Skin epidermis (tissue), 12 donors: ENCODE data around the gene RFNG.

ENCODE experiments used
- H3K27ac ChIP-seq, 21 experiments: fragments of 200-600 bp; sonication (generic) in 11 of 21; one replicate each; pipeline ENCODE4 v1.5.0; 2020; ENCODE audit warnings: mild to moderate bottlenecking in 3 of 21, inconsistent platforms in 2 of 21, moderate library complexity in 2 of 21
- H3K4me3 ChIP-seq, 7 experiments: fragments of 200-600 bp; sonication (generic) in 2 of 7; one replicate each; pipeline ENCODE4 v1.5.0; 2020; ENCODE audit warnings: inconsistent platforms in 2 of 7, mild to moderate bottlenecking in 2 of 7, moderate library complexity in 1 of 7

The RFNG gene

GRCh38 chr17:82080789-82081464 lies 29.3 kb upstream of the RFNG start:
- no peak overlapping the region for H3K27ac ChIP-seq
- no peak overlapping the region for H3K4me3 ChIP-seq

GRCh38 chr17:82080048-82080788 lies 28.6 kb upstream of the RFNG start:
- no peak overlapping the region for H3K4me3 ChIP-seq
- no peak overlapping the region for H3K27ac ChIP-seq

GRCh38 chr17:82079001-82079677 lies 27.5 kb upstream of the RFNG start:
- Histone ChIP-seq H3K27ac (no peak overlapping the region), H3K4me3 (no peak overlapping the region)

- no peak overlapping the region for H3K4me3 ChIP-seq
- peak overlapping the region in 1 of 21 experiments; percentile 30 for H3K27ac ChIP-seq
Observed at GRCh38 chr17:82078433-82078832, 26.8 kb upstream of the RFNG start.

GRCh38 chr17:82077617-82078358 lies 26.2 kb upstream of the RFNG start:
- Histone ChIP-seq H3K27ac (peak overlapping the region in 1 of 21 experiments; percentile 30), H3K4me3 (no peak overlapping the region)

- no peak overlapping the region for H3K4me3 ChIP-seq
- H3K27ac ChIP-seq: no peak overlapping the region
Observed at GRCh38 chr17:82076785-82077591, 25.4 kb upstream of the RFNG start.

GRCh38 chr17:82076018-82076784 lies 24.6 kb upstream of the RFNG start:
- no peak overlapping the region for H3K4me3 ChIP-seq
- no peak overlapping the region for H3K27ac ChIP-seq

GRCh38 chr17:82073446-82073845 lies 21.8 kb upstream of the RFNG start:
- Histone ChIP-seq H3K4me3 (no peak overlapping the region), H3K27ac (no peak overlapping the region)

GRCh38 chr17:82072827-82073226 lies 21.2 kb upstream of the RFNG start:
- no peak overlapping the region for H3K4me3 ChIP-seq
- H3K27ac ChIP-seq: no peak overlapping the region

- Histone ChIP-seq H3K4me3 (no peak overlapping the region), H3K27ac (no peak overlapping the region)
Observed at GRCh38 chr17:82070611-82071010, 19.0 kb upstream of the RFNG start.

- Histone ChIP-seq H3K4me3 (peak within 1 kb of the TSS; percentile 58 to 95 (median 67)), H3K27ac (peak within 1 kb of the TSS; percentile 54 to 96 (median 90))
Observed at GRCh38 chr17:82065638-82066303, 14.2 kb upstream of the RFNG start, which contains the start of gene DUS1L. Gene DUS1L, minus strand, starts transcription at chr17:82065804. Its CDS starts 745 bp downstream, at chr17:82065059.

- Histone ChIP-seq H3K4me3 (peak overlapping the region; percentile 58 to 95 (median 67)), H3K27ac (peak overlapping the region; percentile 18 to 96 (median 89))
Observed at GRCh38 chr17:82065193-82065637, 13.6 kb upstream of the RFNG start.

- Histone ChIP-seq H3K4me3 (peak overlapping the region; percentile 58 to 95 (median 67)), H3K27ac (peak overlapping the region in 20 of 21 experiments; percentile 18 to 96 (median 89))
Observed at GRCh38 chr17:82064433-82065192, 13.0 kb upstream of the RFNG start.

- Histone ChIP-seq H3K4me3 (peak overlapping the region in 2 of 7 experiments; percentile 58 to 93), H3K27ac (peak overlapping the region in 3 of 21 experiments; percentile 12 to 96 (median 89))
Observed at GRCh38 chr17:82063424-82064415, 12.1 kb upstream of the RFNG start.

- Histone ChIP-seq H3K4me3 (no peak overlapping the region), H3K27ac (no peak overlapping the region)
Observed at GRCh38 chr17:82062984-82063368, 11.4 kb upstream of the RFNG start.
